ENCODE results near the gene DLG2.

The DLG2 gene

DNA sequence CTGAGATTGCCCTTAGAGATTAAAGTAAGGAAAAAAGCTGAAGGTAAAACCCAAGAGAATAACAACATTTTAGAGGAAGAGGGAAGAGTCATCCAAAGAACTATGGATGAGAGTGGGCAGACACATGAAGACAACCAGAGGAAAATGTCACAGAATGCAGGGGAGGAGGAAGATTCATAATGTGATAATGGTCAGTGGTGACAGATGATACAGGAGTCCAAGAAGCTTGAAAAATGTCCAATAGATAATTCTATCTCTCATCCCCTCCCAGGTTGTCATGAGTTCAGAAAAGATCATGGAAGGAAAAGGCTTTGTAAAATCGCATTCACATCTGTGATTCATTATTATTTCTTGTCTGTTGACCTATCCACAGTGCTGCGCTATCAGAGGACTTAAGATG is 2058.6 kb downstream of the DLG2 start:
- H3K9me3 Mint-ChIP-seq, result no peaks in the 10 kb centered on the region
- TF ChIP-seq, protein P1, sequence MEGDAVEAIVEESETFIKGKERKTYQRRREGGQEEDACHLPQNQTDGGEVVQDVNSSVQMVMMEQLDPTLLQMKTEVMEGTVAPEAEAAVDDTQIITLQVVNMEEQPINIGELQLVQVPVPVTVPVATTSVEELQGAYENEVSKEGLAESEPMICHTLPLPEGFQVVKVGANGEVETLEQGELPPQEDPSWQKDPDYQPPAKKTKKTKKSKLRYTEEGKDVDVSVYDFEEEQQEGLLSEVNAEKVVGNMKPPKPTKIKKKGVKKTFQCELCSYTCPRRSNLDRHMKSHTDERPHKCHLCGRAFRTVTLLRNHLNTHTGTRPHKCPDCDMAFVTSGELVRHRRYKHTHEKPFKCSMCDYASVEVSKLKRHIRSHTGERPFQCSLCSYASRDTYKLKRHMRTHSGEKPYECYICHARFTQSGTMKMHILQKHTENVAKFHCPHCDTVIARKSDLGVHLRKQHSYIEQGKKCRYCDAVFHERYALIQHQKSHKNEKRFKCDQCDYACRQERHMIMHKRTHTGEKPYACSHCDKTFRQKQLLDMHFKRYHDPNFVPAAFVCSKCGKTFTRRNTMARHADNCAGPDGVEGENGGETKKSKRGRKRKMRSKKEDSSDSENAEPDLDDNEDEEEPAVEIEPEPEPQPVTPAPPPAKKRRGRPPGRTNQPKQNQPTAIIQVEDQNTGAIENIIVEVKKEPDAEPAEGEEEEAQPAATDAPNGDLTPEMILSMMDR (IDR thresholded peaks at IDR 0.05; ENCODE audit: unreplicated experiment in 3 of 3), result no peak

DNA sequence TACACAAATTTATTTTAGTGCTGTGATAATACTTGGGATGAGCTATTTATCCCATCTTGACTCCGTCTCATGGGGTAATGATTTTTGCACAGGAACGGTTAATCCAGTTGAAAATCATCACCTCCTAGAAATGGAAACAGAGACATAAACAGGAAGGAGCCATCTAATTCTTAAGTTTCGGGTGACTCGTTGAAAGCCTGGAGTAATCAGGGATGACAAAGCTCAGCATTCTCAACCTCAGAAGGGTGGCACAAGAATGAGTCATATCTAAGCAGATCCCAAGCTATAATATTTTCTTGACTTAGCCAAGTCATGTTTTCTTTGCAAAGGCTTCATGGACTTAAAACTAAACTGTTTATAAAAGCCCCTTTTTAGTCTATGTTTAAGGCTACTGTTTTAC is 2060.2 kb downstream of the DLG2 start:
- Mint-ChIP-seq H3K4me1 (peaks cover 5% of the 10 kb centered on the region), H3K36me3 (ENCODE audit: low read depth) (no peaks in the 10 kb centered on the region), H3K27me3 (ENCODE audit: low read depth) (no peaks in the 10 kb centered on the region), H3K4me3 (no peak overlapping the region), H3K9me3 (no peaks in the 10 kb centered on the region), H3K27ac (no peak overlapping the region)
- TF ChIP-seq, protein P1 (IDR thresholded peaks at IDR 0.05; ENCODE audit: unreplicated experiment in 3 of 3), result no peak

More for the DNA sequence above, 2058.6 kb downstream of the DLG2 start:
- no peak overlapping the region for H3K27ac Mint-ChIP-seq
- H3K4me3 Mint-ChIP-seq, result no peak overlapping the region
- peaks cover 5% of the 10 kb centered on the region for H3K4me1 Mint-ChIP-seq
- H3K27me3 Mint-ChIP-seq (ENCODE audit: low read depth), result no peaks in the 10 kb centered on the region
- no peaks in the 10 kb centered on the region for H3K36me3 Mint-ChIP-seq (ENCODE audit: low read depth)

DNA sequence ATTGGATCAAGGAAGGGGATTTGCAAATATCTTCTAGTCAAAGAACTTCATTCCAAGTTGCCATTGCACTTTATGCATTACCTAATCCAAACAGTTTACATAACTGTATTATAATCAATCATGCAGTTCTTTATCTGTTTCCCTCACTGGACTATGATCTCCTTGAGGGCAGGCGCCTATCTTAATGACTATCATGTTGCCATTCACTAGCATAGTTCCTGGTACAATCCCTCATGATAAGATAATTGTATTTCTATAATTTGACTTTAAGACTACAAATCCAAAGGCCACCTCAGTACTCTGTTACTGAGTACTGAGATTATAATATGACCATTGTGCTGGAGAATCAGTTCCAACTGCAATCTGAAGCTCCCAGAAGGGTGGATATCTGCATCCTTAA is 2062.3 kb downstream of the DLG2 start:
- H3K36me3 Mint-ChIP-seq (ENCODE audit: low read depth), result no peaks in the 10 kb centered on the region
- H3K4me3 Mint-ChIP-seq, result no peak overlapping the region
- H3K27ac Mint-ChIP-seq, result no peak overlapping the region
- peaks cover 5% of the 10 kb centered on the region for H3K4me1 Mint-ChIP-seq
- TF ChIP-seq, protein P1 (IDR thresholded peaks at IDR 0.05; ENCODE audit: unreplicated experiment in 3 of 3), result no peak
- H3K9me3 Mint-ChIP-seq, result no peaks in the 10 kb centered on the region
- no peaks in the 10 kb centered on the region for H3K27me3 Mint-ChIP-seq (ENCODE audit: low read depth)

DNA sequence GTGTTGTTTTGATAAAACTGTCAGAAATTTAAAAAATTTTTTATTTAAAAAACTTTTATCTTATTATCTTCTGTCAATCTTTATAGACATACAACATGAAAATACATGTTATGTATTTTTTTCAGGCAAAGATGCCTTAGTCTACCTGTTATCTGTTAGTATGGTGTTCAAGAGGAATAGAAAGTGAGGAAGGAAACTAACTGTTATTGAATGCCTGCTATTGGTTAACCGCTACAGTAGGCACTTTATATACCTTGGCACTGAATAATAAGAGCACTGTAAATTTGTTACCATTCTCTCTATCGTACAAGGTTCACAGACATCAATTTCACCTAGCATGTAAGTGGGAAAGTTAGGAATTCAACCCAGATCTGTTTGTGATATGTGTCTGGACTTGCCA is 2068.9 kb downstream of the DLG2 start:
- H3K4me1 Mint-ChIP-seq, result peaks cover 7% of the 10 kb centered on the region
- no peak overlapping the region for H3K4me3 Mint-ChIP-seq
- no peaks in the 10 kb centered on the region for H3K36me3 Mint-ChIP-seq (ENCODE audit: low read depth)
- H3K27ac Mint-ChIP-seq, result no peak overlapping the region
- no peaks in the 10 kb centered on the region for H3K9me3 Mint-ChIP-seq
- TF ChIP-seq, protein P1 (IDR thresholded peaks at IDR 0.05; ENCODE audit: unreplicated experiment in 3 of 3), result no peak
- peaks cover 5% of the 10 kb centered on the region for H3K27me3 Mint-ChIP-seq (ENCODE audit: low read depth)

DNA sequence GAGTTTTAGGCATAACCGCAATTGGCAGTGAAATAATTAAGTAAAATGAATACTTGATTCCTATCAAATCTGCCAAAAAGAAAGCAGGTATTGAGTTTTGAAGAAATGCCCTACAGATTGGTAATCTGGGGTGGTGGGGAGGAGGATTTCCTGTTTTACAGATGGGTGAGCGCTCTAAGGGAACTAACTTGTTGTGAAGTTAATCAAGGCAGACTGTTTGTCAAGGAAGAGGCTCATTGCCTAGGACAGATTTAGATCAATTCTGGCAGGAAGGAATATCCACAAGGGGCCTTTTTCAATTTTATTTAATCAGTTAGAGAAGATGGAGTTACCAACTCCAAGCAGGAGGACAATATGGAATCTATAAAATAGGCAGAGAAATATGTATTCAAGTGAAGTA is 2069.5 kb downstream of the DLG2 start:
- Mint-ChIP-seq H3K27me3 (ENCODE audit: low read depth) (peaks cover 5% of the 10 kb centered on the region), H3K36me3 (ENCODE audit: low read depth) (no peaks in the 10 kb centered on the region), H3K27ac (no peak overlapping the region), H3K4me3 (no peak overlapping the region), H3K9me3 (no peaks in the 10 kb centered on the region), H3K4me1 (peaks cover 7% of the 10 kb centered on the region)
- TF ChIP-seq, protein P1 (IDR thresholded peaks at IDR 0.05; ENCODE audit: unreplicated experiment in 3 of 3), result no peak

DNA sequence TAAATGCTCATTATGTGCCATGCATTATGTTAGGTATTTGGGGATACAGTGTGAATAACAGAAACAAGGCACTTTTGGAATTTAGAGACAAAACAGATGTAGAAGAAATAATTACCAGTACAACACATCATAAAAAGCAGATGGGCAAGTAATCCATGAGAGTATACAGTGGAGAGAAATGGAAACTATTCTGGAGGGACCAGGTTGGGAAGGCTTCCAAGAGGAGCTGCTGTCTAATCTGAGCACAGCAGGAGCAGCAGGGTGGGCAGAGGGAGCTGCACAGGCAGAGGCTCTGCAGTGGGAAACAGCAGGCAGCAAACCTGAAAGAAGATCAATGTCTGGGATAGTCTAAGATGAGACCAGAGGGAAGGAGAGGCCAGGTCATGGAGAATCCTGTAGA is 2072.3 kb downstream of the DLG2 start:
- H3K27me3 Mint-ChIP-seq (ENCODE audit: low read depth), result peaks cover 5% of the 10 kb centered on the region

More for the DNA sequence above, 2072.3 kb downstream of the DLG2 start:
- TF ChIP-seq, protein P1 (IDR thresholded peaks at IDR 0.05; ENCODE audit: unreplicated experiment in 3 of 3), result no peak
- H3K4me1 Mint-ChIP-seq, result peaks cover 7% of the 10 kb centered on the region
- no peak overlapping the region for H3K4me3 Mint-ChIP-seq
- no peak overlapping the region for H3K27ac Mint-ChIP-seq
- H3K9me3 Mint-ChIP-seq, result no peaks in the 10 kb centered on the region
- no peaks in the 10 kb centered on the region for H3K36me3 Mint-ChIP-seq (ENCODE audit: low read depth)

Data from nephron (organoid).